Neural progenitor cell (in vitro differentiated cells): Measurements from ENCODE around the gene PCA3. TPM values are rescaled to one million over a fixed set of nuclear protein-coding genes. Genes with fewer than 3 reads are reported as not detected.
A peak's percentile ranks its signal among the peaks of the same experiment; 100 is the strongest.

Experiments
- DNase-seq: peaks from one replicate; pipeline ENCODE4 v3.0.0-alpha.2; 2016; ENCODE audit warnings: low spot score
- H2AFZ ChIP-seq: fragments of 200-600 bp; sonication (generic); replicated peaks from 2 replicates; pipeline ENCODE4 v1.6.1; 2016; ENCODE audit warnings: antibody characterized with exemption
- H3F3A ChIP-seq: fragments of 200-600 bp; sonication (generic); 2 replicates; pipeline ENCODE4 v1.6.1; 2016; ENCODE audit warnings: antibody characterized with exemption, low read depth
- H3K27ac ChIP-seq: fragments of 200-600 bp; sonication (generic); 2 replicates; pipeline ENCODE4 v1.5.1; 2016; ENCODE audit warnings: mild to moderate bottlenecking
- H3K27me3 ChIP-seq: fragments of 200-600 bp; sonication (generic); 2 replicates; pipeline ENCODE4 v1.6.1; 2016; ENCODE audit warnings: mild to moderate bottlenecking, moderate library complexity
- H3K36me3 ChIP-seq: fragments of 200-600 bp; sonication (generic); 2 replicates; pipeline ENCODE4 v1.5.1; 2016
- H3K4me1 ChIP-seq: fragments of 200-600 bp; sonication (generic); 2 replicates; pipeline ENCODE4 v1.6.1; 2016; ENCODE audit warnings: mixed run types
- H3K4me2 ChIP-seq: fragments of 200-600 bp; sonication (generic); 2 replicates; pipeline ENCODE4 v1.6.1; 2016
- H3K4me3 ChIP-seq: fragments of 200-600 bp; sonication (generic); 2 replicates; pipeline ENCODE4 v1.5.1; 2016
- H3K79me2 ChIP-seq: fragments of 200-600 bp; sonication (generic); 2 replicates; pipeline ENCODE4 v1.6.1; 2016; ENCODE audit warnings: low read depth
- H3K9ac ChIP-seq: fragments of 200-600 bp; sonication (generic); 2 replicates; pipeline ENCODE4 v1.6.1; 2016
- H3K9me3 ChIP-seq: fragments of 200-600 bp; sonication (generic); 2 replicates; pipeline ENCODE4 v1.5.1; 2016; ENCODE audit warnings: low read depth
- H4K20me1 ChIP-seq: fragments of 200-600 bp; sonication (generic); 2 replicates; pipeline ENCODE4 v1.6.1; 2016; ENCODE audit warnings: low read depth
- H3K27ac Mint-ChIP-seq: 3 replicates; pipeline ENCODE4 v1.8.0; 2021; ENCODE audit warnings: mixed read lengths
- H3K27me3 Mint-ChIP-seq: 2 replicates; pipeline ENCODE4 v1.8.0; 2022; ENCODE audit warnings: low read depth, mild to moderate bottlenecking, inconsistent platforms, moderate library complexity, mixed read lengths; ENCODE audit not compliant: insufficient read depth
- H3K36me3 Mint-ChIP-seq: 3 replicates; pipeline ENCODE4 v1.8.0; 2021; ENCODE audit warnings: mixed read lengths
- H3K4me1 Mint-ChIP-seq: 3 replicates; pipeline ENCODE4 v1.8.0; 2021; ENCODE audit warnings: mixed read lengths
- H3K4me3 Mint-ChIP-seq: 3 replicates; pipeline ENCODE4 v1.8.0; 2021; ENCODE audit warnings: mild to moderate bottlenecking, moderate library complexity, mixed read lengths
- H3K9me3 Mint-ChIP-seq: 3 replicates; pipeline ENCODE4 v1.8.0; 2020; ENCODE audit warnings: mixed read lengths
- CTCF ChIP-seq: fragments of 200-600 bp; sonication (generic); IDR thresholded peaks from 2 replicates; pipeline ENCODE4 v1.5.1; 2017; ENCODE audit warnings: antibody characterized with exemption, mild to moderate bottlenecking
- EZH2 ChIP-seq: fragments of 200-600 bp; sonication (generic); IDR thresholded peaks from 2 replicates; pipeline ENCODE4 v1.6.1; 2017; ENCODE audit warnings: antibody characterized with exemption, mild to moderate bottlenecking, moderate library complexity
- EZH2phosphoT487 ChIP-seq: fragments of 200-600 bp; sonication (generic); IDR thresholded peaks from 2 replicates; pipeline ENCODE4 v1.6.1; 2017; ENCODE audit warnings: antibody characterized with exemption
- total RNA-seq: library from RNA; depleted of rRNA; stranded (reverse); fragments of >200 nt; gene quantifications from 2 replicates; pipeline ENCODE4 v1.2.3, GENCODE V29; 2015; ENCODE audit warnings: low replicate concordance

PCA3 gene
- total RNA-seq, 1 donor from 2014 or later: 0.30 TPM

GRCh38 chr9:76785501-76785900, 21.3 kb downstream of the PCA3 start:
- Mint-ChIP-seq H3K27ac (no peak overlapping the region), H3K27me3 (peaks cover 5% of the 10 kb centered on the region), H3K4me1 (no peaks in the 10 kb centered on the region), H3K4me3 (no peak overlapping the region), H3K9me3 (no peaks in the 10 kb centered on the region), H3K36me3 (no peaks in the 10 kb centered on the region)
- no peaks in the 10 kb centered on the region for H4K20me1 ChIP-seq
- H3K27me3 ChIP-seq: no peaks in the 10 kb centered on the region
- no peak for DNase-seq
- no peak overlapping the region for H2AFZ ChIP-seq
- H3K4me2 ChIP-seq: no peak overlapping the region
- H3K4me3 ChIP-seq: no peak overlapping the region
- H3K9me3 ChIP-seq: no peaks in the 10 kb centered on the region
- no peak for TF ChIP-seq EZH2phosphoT487
- no peak overlapping the region for H3K9ac ChIP-seq
- no peaks in the 10 kb centered on the region for H3K36me3 ChIP-seq
- H3K79me2 ChIP-seq: no peaks in the 10 kb centered on the region
- H3K4me1 ChIP-seq: no peaks in the 10 kb centered on the region
- H3K27ac ChIP-seq: no peak overlapping the region
- H3F3A ChIP-seq: no peaks in the 10 kb centered on the region

GRCh38 chr9:76787677-76788076, 23.4 kb downstream of the PCA3 start:
- no peaks in the 10 kb centered on the region for H3K36me3 ChIP-seq
- H3K4me2 ChIP-seq: no peak overlapping the region
- no peaks in the 10 kb centered on the region for H3K4me1 Mint-ChIP-seq
- H4K20me1 ChIP-seq: no peaks in the 10 kb centered on the region
- no peak for DNase-seq
- TF ChIP-seq EZH2 (no peak), EZH2phosphoT487 (no peak), CTCF (no peak)
- no peaks in the 10 kb centered on the region for H3K9me3 Mint-ChIP-seq
- no peaks in the 10 kb centered on the region for H3K36me3 Mint-ChIP-seq
- no peaks in the 10 kb centered on the region for H3K79me2 ChIP-seq
- H3K4me1 ChIP-seq: no peaks in the 10 kb centered on the region
- H3K9ac ChIP-seq: no peak overlapping the region
- no peaks in the 10 kb centered on the region for H3K27me3 ChIP-seq
- no peaks in the 10 kb centered on the region for H3F3A ChIP-seq
- H3K27ac ChIP-seq: no peak overlapping the region
- peaks cover 3% of the 10 kb centered on the region for H3K27me3 Mint-ChIP-seq
- H3K9me3 ChIP-seq: no peaks in the 10 kb centered on the region
- no peak overlapping the region for H3K27ac Mint-ChIP-seq
- peak overlapping the region; percentile 37 for H2AFZ ChIP-seq
- no peak overlapping the region for H3K4me3 Mint-ChIP-seq
- no peak overlapping the region for H3K4me3 ChIP-seq

- H4K20me1 ChIP-seq: no peaks in the 10 kb centered on the region
- H3K36me3 ChIP-seq: no peaks in the 10 kb centered on the region
- Mint-ChIP-seq H3K9me3 (no peaks in the 10 kb centered on the region), H3K27ac (no peak overlapping the region), H3K27me3 (peaks cover 3% of the 10 kb centered on the region), H3K36me3 (no peaks in the 10 kb centered on the region), H3K4me1 (no peaks in the 10 kb centered on the region), H3K4me3 (no peak overlapping the region)
- H3K79me2 ChIP-seq: no peaks in the 10 kb centered on the region
- TF ChIP-seq EZH2phosphoT487: no peak
- no peak for TF ChIP-seq CTCF
- TF ChIP-seq EZH2: no peak
- no peak overlapping the region for H3K4me2 ChIP-seq
- no peak overlapping the region for H3K9ac ChIP-seq
- H3K4me3 ChIP-seq: no peak overlapping the region
- DNase-seq: no peak
- H2AFZ ChIP-seq: no peak overlapping the region
- H3K27me3 ChIP-seq: no peaks in the 10 kb centered on the region
- no peaks in the 10 kb centered on the region for H3K9me3 ChIP-seq
- no peaks in the 10 kb centered on the region for H3F3A ChIP-seq
- H3K4me1 ChIP-seq: no peaks in the 10 kb centered on the region
- H3K27ac ChIP-seq: no peak overlapping the region
These were observed 25.6 kb downstream of the PCA3 start for GRCh38 chr9:76789840-76790239.

- H3K27ac Mint-ChIP-seq: no peak overlapping the region
- H3K4me3 Mint-ChIP-seq: no peak overlapping the region
- H3K27me3 ChIP-seq: no peaks in the 10 kb centered on the region
- no peaks in the 10 kb centered on the region for H3K9me3 Mint-ChIP-seq
- peaks cover 7% of the 10 kb centered on the region for H3K4me1 Mint-ChIP-seq
- no peaks in the 10 kb centered on the region for H3K36me3 ChIP-seq
- no peaks in the 10 kb centered on the region for H3F3A ChIP-seq
- peak overlapping the region; percentile 65 for H2AFZ ChIP-seq
- no peaks in the 10 kb centered on the region for H3K9me3 ChIP-seq
- H3K4me3 ChIP-seq: no peak overlapping the region
- TF ChIP-seq EZH2phosphoT487 (no peak), EZH2 (no peak), CTCF (no peak)
- no peak overlapping the region for H3K4me2 ChIP-seq
- H3K27me3 Mint-ChIP-seq: peaks cover 2% of the 10 kb centered on the region
- H3K79me2 ChIP-seq: no peaks in the 10 kb centered on the region
- no peak overlapping the region for H3K27ac ChIP-seq
- no peaks in the 10 kb centered on the region for H3K36me3 Mint-ChIP-seq
- H4K20me1 ChIP-seq: no peaks in the 10 kb centered on the region
- DNase-seq: no peak
- H3K4me1 ChIP-seq: no peaks in the 10 kb centered on the region
- H3K9ac ChIP-seq: no peak overlapping the region
These were observed 29.7 kb downstream of the PCA3 start for GRCh38 chr9:76793784-76794431.
